ENCODE results near the gene RIPOR3.

Gene RIPOR3

DNA sequence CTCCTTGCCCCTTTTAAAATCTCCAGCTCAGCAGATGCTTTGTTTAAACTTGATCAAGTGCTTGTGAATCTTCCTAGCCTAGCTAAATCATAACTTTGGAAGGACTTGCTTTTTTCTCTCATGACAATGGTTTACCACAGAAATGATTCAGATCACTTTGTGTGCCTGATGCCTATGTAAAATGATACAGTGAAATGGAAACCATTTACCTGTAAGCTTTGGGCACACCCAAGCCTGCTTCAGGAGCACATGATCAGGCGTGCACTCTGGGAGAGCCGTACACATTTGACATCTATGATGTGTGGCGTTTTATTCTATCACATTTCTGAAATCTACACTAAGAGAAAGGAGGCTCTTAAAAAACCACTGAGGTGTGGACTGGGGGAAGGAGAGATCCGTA, 140.1 kb downstream of the RIPOR3 start:
- H3K4me3 ChIP-seq (ENCODE audit: low read depth, low read length), result no peak overlapping the region
- TF ChIP-seq, protein P1, sequence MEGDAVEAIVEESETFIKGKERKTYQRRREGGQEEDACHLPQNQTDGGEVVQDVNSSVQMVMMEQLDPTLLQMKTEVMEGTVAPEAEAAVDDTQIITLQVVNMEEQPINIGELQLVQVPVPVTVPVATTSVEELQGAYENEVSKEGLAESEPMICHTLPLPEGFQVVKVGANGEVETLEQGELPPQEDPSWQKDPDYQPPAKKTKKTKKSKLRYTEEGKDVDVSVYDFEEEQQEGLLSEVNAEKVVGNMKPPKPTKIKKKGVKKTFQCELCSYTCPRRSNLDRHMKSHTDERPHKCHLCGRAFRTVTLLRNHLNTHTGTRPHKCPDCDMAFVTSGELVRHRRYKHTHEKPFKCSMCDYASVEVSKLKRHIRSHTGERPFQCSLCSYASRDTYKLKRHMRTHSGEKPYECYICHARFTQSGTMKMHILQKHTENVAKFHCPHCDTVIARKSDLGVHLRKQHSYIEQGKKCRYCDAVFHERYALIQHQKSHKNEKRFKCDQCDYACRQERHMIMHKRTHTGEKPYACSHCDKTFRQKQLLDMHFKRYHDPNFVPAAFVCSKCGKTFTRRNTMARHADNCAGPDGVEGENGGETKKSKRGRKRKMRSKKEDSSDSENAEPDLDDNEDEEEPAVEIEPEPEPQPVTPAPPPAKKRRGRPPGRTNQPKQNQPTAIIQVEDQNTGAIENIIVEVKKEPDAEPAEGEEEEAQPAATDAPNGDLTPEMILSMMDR (IDR thresholded peaks at IDR 0.05; ENCODE audit: low read depth, low read length, missing control alignments), result no peak
- DNase-seq (ENCODE audit: low read depth), result no peak

DNA sequence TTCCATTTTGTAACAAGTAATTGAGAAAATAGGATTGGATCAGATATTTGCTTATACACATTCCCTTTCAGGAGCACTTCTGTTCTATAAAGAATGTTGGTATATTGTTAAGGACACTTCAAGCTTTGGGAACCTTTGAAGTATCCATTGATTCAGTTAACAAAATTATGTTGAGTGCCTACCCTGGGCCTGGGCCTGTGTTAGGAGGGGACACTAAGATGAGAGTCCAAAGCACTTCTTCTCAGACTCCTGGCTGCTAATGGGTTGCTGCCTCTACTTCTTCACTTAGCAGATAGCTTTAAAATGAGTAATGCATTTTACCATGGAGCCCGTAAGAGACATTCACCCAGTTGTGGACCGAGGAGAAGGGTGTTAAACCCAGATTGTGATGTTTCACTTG, 140.8 kb downstream of the RIPOR3 start:
- TF ChIP-seq, protein P1 (IDR thresholded peaks at IDR 0.05; ENCODE audit: low read depth, low read length, missing control alignments), result no peak
- no peak for DNase-seq (ENCODE audit: low read depth)
- H3K4me3 ChIP-seq (ENCODE audit: low read depth, low read length), result no peak overlapping the region

DNA sequence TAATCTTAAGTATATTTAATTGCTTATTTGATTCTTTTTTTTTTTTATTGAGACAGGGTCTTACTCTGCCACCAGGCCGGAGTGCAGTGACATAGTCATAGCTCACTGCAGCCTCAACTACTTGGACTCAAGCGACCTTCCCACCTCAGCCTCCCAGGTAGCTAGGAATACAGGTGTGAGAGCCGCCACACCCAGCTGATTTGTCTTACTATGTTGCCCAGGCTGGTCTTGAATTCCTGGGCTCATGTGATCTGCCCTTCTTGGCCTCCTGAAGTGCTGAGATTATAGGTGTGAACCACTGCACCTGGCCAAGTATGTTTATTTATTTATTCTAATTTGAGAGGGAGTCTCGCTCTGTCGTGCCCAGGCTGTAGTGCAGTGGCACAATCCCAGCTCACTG, 142.9 kb downstream of the RIPOR3 start:
- TF ChIP-seq, protein P1 (IDR thresholded peaks at IDR 0.05; ENCODE audit: low read depth, low read length, missing control alignments), result no peak
- H3K4me3 ChIP-seq (ENCODE audit: low read depth, low read length), result no peak overlapping the region
- no peak for DNase-seq (ENCODE audit: low read depth)

DNA sequence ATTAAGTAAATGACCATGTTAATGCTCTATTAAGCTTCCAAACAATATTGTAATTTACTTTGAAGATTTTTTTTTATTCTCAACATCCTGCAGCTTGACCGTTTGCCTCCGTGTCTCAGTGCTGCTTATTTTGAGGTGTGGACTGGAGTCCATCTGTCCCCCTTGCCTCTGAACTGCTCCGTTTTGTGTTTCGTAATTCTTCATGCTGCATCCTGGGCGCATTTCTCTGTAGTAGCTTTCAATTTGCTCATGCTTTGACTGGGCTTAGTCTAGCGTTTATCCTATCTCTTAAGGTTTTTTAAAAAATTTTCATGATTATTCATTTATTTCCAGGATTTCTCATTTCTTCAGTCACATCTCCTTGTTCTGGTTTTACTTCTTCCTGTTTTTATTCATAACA, 143.4 kb downstream of the RIPOR3 start:
- TF ChIP-seq, protein P1 (IDR thresholded peaks at IDR 0.05; ENCODE audit: low read depth, low read length, missing control alignments), result no peak
- H3K4me3 ChIP-seq (ENCODE audit: low read depth, low read length), result no peak overlapping the region; the same call in 1 of the 2 replicates
- DNase-seq (ENCODE audit: low read depth), result no peak

DNA sequence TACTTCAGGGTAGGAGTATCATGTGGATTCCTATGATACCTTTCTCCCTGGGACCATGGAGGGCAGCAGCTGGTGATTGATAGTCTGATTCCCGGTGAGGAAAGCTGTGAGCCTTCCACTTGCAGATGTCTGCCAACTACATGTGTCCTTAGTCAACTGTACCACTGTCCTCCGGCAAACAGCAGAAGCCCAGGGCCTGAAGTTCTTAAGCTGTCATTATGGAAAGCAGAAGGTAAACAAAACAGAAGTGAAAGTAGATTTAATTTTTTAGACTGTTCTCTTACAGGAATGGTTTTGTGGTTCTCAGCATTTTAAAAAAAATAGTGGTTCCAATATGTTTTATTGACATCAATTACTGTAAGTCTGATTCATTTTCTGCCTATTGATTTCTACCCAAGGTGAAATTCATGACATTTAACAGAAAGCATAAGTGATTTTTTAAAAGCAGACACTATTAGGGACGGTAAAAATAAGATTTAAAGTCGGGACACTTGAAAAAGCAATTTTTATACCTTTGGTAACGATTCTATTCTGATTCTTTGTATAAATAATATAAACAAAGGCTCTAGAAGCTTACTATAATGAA, 144.5 kb downstream of the RIPOR3 start:
- no peak for DNase-seq (ENCODE audit: low read depth)
- TF ChIP-seq, protein P1 (IDR thresholded peaks at IDR 0.05; ENCODE audit: low read depth, low read length, missing control alignments), result no peak
- peak overlapping the region; percentile 6; the same call in 1 of the 2 replicates for H3K4me3 ChIP-seq (ENCODE audit: low read depth, low read length)

DNA sequence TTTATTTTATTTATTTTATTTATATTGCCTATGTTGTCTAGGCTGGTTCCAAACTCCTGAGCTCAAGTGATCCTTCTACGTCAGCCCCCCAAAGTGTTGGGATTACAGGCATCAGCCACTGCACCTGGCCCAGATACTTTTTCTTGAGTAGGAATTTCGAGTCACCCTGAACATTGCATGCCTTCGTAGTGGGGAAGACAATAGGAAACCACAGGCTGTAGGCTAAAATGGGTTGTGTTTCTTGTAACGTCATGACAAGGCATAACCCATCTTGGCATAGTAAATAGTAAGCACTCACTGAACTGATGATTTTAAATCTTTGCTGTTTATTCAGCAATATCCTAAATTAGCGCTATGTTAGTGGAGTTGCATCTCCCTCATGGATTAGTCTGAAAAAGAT, 146.2 kb downstream of the RIPOR3 start:
- no peak for DNase-seq (ENCODE audit: low read depth)
- no peak overlapping the region for H3K4me3 ChIP-seq (ENCODE audit: low read depth, low read length)
- TF ChIP-seq, protein P1 (IDR thresholded peaks at IDR 0.05; ENCODE audit: low read depth, low read length, missing control alignments), result no peak

DNA sequence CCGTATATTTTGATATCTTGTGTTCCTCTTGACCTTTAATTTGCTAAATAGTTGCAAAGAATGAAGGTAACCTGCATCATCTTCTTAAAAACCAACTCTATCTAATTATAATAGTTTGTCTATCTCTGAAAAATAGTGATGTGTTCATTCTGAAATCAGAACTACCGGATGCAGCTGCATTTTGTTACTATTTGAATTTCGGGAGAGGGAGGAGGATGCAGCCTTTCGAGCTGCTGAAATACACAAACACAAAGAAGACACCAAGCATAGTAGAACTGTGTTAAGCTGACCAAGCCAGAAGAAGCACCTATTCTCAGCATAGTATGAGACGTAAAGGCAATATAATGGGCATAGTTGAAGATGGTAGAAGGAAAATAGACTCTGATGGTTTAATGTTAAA, 148.0 kb downstream of the RIPOR3 start:
- no peak for DNase-seq (ENCODE audit: low read depth)
- H3K4me3 ChIP-seq (ENCODE audit: low read depth, low read length), result no peak overlapping the region
- TF ChIP-seq, protein P1 (IDR thresholded peaks at IDR 0.05; ENCODE audit: low read depth, low read length, missing control alignments), result no peak

Measured in GM12864 (cell line).